PC-3 (cell line): Measurements from ENCODE around the gene COX7A2L. TPM values are rescaled to one million over a fixed set of nuclear protein-coding genes. Genes with fewer than 3 reads are reported as not detected.

Experiments used
- ATAC-seq: fragments of 200-7000 bp; cut with Tn5 transposase; 2 replicates; pipeline ENCODE4 v1.9.1; 2020; ENCODE audit warnings: mild to moderate bottlenecking, moderate library complexity
- Bru-seq: library from RNA; stranded (reverse); fragments of 400-500 nt; gene quantifications from one replicate; lab custom pipeline; 2021; lab: Mats Ljungman, UMichigan
- BruChase-seq, 2 experiments: library from RNA; stranded (reverse); fragments of 400-500 nt; gene quantifications; one replicate each; lab custom pipeline; 2021; lab: Mats Ljungman, UMichigan
- BruUV-seq: library from RNA; stranded (reverse); fragments of 400-500 nt; replicated peaks from 2 replicates; lab custom pipeline; 2021; lab: Mats Ljungman, UMichigan
- CTCF ChIA-PET: fragments of 300-600 bp; sonication (Branson Sonifier 250); formaldehyde crosslinking; loops from one replicate; lab custom pipeline; 2022; ENCODE audit warnings: antibody characterized with exemption; lab: Charles Lee
- POLR2A ChIA-PET: fragments of 300-600 bp; sonication (Branson Sonifier 250); formaldehyde crosslinking; loops from one replicate; lab custom pipeline; 2022; ENCODE audit warnings: antibody characterized with exemption; ENCODE audit not compliant: unreplicated experiment; lab: Charles Lee
- DNase-seq: peaks from one replicate; pipeline ENCODE4 v3.0.0-alpha.2; 2015
- H2AFZ ChIP-seq: fragments of 300-600 bp; sonication (generic); 2 replicates; pipeline ENCODE4 v1.6.0; 2016; ENCODE audit warnings: antibody characterized with exemption, low read length
- H3F3A ChIP-seq: fragments of 300-600 bp; sonication (generic); one replicate; pipeline ENCODE4 v1.6.0; 2017; ENCODE audit warnings: antibody characterized with exemption, low read length, control low read depth, mild to moderate bottlenecking; ENCODE audit not compliant: unreplicated experiment
- H3K27ac ChIP-seq: fragments of 300-600 bp; sonication (generic); 2 replicates; pipeline ENCODE4 v1.5.1; 2016; ENCODE audit warnings: mild to moderate bottlenecking, low read length
- H3K27me3 ChIP-seq: fragments of 300-600 bp; sonication (generic); 2 replicates; pipeline ENCODE4 v1.6.1; 2016; ENCODE audit warnings: low read length, mixed read lengths
- H3K36me3 ChIP-seq: fragments of 300-600 bp; sonication (generic); 2 replicates; pipeline ENCODE4 v1.6.1; 2016; ENCODE audit warnings: low read depth, mixed run types, low read length, mixed read lengths
- H3K4me1 ChIP-seq: fragments of 300-600 bp; sonication (generic); 2 replicates; pipeline ENCODE4 v1.5.1; 2016; ENCODE audit warnings: low read length; ENCODE audit not compliant: insufficient read depth
- H3K4me2 ChIP-seq: fragments of 300-600 bp; sonication (generic); 2 replicates; pipeline ENCODE4 v1.6.0; 2016; ENCODE audit warnings: low read length
- H3K4me3 ChIP-seq: fragments of 300-600 bp; sonication (generic); 2 replicates; pipeline ENCODE4 v1.5.1; 2016; ENCODE audit warnings: mild to moderate bottlenecking, low read length, mixed read lengths
- H3K79me2 ChIP-seq: fragments of 300-600 bp; sonication (generic); 2 replicates; pipeline ENCODE4 v1.6.1; 2017; ENCODE audit warnings: low read length, mixed read lengths
- H3K9ac ChIP-seq: fragments of 300-600 bp; sonication (generic); 2 replicates; pipeline ENCODE4 v1.6.0; 2016; ENCODE audit warnings: mild to moderate bottlenecking, low read length
- H3K9me2 ChIP-seq: fragments of 300-600 bp; sonication (generic); replicated peaks from 2 replicates; pipeline ENCODE4 v1.6.1; 2016; ENCODE audit warnings: mixed run types, low read length, mixed read lengths
- H3K9me3 ChIP-seq: fragments of 300-600 bp; sonication (generic); 2 replicates; pipeline ENCODE4 v1.6.1; 2016; ENCODE audit warnings: low read length, mixed read lengths
- H4K20me1 ChIP-seq: fragments of 300-600 bp; sonication (generic); 2 replicates; pipeline ENCODE4 v1.6.1; 2016; ENCODE audit warnings: low read length, mixed read lengths
- CTCF ChIP-seq: fragments of 300-600 bp; sonication (generic); conservative IDR thresholded peaks from 2 replicates; pipeline ENCODE4 v1.5.1; 2017; ENCODE audit warnings: antibody characterized with exemption, low read depth, mild to moderate bottlenecking, low read length
- EZH2 ChIP-seq: fragments of 300-600 bp; sonication (generic); IDR thresholded peaks from one replicate; pipeline ENCODE4 v1.6.1; 2017; ENCODE audit warnings: antibody characterized with exemption, mild to moderate bottlenecking, low read length; ENCODE audit not compliant: unreplicated experiment
- EZH2phosphoT487 ChIP-seq: fragments of 300-600 bp; sonication (generic); IDR thresholded peaks from 2 replicates; pipeline ENCODE4 v1.6.1; 2018; ENCODE audit warnings: mild to moderate bottlenecking, antibody characterized with exemption, low read length, borderline replicate concordance
- intact Hi-C: fragments of 100-400 bp; cut with micrococcal nuclease; formaldehyde crosslinking; loops from 2 replicates; pipeline ENCODE4 v1.9.0; 2023
- long read RNA-seq: library from polyadenylated mRNA; unstranded; transcript quantifications from one replicate; pipeline ENCODE4 v2.0.0, GENCODE V29; 2021; ENCODE audit not compliant: unreplicated experiment
- total RNA-seq: library from RNA; depleted of rRNA; stranded (reverse); fragments of >200 nt; gene quantifications from 2 replicates; pipeline ENCODE4 v1.2.3, GENCODE V29; 2014; rRNA removed

COX7A2L gene
- 106 and 120 TPM in 2 replicates for total RNA-seq
- Bru-seq, nascent RNA, result percentile 83 among the genes with signal in this experiment
- percentile 87 among the genes with signal in this experiment for BruChase-seq, experiment 1, labeled RNA remaining after a 6-hour chase
- percentile 91 among the genes with signal in this experiment for BruChase-seq, experiment 2, labeled RNA remaining after a 2-hour chase
- long read RNA-seq, transcript COX7A2L-201 (3 exons, 1,112 nt), result major isoform, 266 of 275 reads
- long read RNA-seq, partial matches to known transcripts, result 0 of 275 reads
- long read RNA-seq, other reads (novel, unspliced or antisense), result 9 of 275 reads

DNA sequence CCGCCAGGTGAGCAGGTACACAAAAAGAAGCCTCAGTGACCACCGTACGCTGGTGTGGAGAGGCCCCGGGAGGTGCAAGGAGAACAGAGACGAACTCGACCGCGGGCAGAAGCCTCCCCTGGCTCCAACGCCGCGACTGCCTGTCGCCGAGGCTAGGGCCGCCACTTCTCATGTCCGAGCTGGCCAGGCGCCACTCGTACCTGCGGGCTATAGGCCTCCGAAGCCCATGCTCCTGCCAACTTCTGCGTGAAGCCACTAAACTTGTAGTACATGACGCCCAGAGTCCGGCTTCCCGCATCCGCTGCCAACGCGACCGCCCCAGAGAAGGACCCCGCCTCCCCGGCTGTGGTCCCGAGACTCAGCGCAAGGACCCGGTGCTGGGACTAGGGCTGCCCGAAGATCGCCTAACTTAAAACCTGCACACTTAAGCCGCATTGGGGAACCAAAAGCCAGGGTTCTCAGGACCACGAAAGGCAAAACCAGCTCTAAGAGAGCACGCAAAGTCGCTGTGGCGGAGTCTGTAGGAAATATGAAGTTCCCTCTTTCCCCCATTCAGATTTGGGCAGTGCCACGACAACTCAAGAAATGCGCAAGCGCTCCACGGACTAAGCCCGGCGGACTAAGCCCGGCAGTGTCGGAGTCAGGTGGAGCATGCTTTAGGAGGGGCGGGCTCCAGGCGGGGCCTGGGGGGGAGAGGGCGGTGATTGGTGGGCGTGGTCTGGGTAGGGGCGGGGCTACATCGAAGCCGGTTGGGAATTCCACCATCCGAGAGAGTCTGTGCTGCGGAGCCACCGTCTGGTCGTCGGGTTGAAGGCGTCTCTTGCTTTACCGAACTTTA, at the start of gene COX7A2L:
Gene COX7A2L (minus strand): TSS at position 328 of the 838 bp plus-strand sequence. CDS start 56 bp downstream, at position 272.
- no peaks in the 10 kb centered on the region for H3K36me3 ChIP-seq
- TF ChIP-seq EZH2phosphoT487 (no peak), CTCF (0 out of 2 replicates have a peak, but pooled peaks have one; percentile 28)
- H2AFZ ChIP-seq, result peak within 1 kb of the TSS; percentile 80
- peak within 1 kb of the TSS; percentile 85 for H3K4me2 ChIP-seq
- DNase-seq (peak; percentile 96), ATAC-seq (peak; percentile 91)
- H3K27me3 ChIP-seq, result no peaks in the 10 kb centered on the region
- H4K20me1 ChIP-seq, result no peaks in the 10 kb centered on the region
- no peaks in the 10 kb centered on the region for H3K9me2 ChIP-seq
- ChIA-PET CTCF (interaction anchor here (0.8 kb wide), 1 partner anchor 329 kb away, joined by 5 read pairs; no protein-coding TSS in a partner anchor), POLR2A (no interaction called here)
- peak within 1 kb of the TSS; percentile 97 for H3K9ac ChIP-seq
- H3F3A ChIP-seq, result no peaks in the 10 kb centered on the region
- peaks cover 50% of the 10 kb centered on the region for H3K79me2 ChIP-seq
- no peaks in the 10 kb centered on the region for H3K9me3 ChIP-seq
- peaks cover 21% of the 10 kb centered on the region; the same call in 1 of the 2 replicates for H3K4me1 ChIP-seq
- no TSS peak for BruUV-seq
- intact Hi-C loops, result loop anchor here (2.0 to 10.0 kb wide), 5 partner anchors 82 to 424 kb away; partner anchors contain the start of gene MTA3
- H3K4me3 ChIP-seq, result peak within 1 kb of the TSS; percentile 98
- H3K27ac ChIP-seq, result peak within 1 kb of the TSS; percentile 90

DNA sequence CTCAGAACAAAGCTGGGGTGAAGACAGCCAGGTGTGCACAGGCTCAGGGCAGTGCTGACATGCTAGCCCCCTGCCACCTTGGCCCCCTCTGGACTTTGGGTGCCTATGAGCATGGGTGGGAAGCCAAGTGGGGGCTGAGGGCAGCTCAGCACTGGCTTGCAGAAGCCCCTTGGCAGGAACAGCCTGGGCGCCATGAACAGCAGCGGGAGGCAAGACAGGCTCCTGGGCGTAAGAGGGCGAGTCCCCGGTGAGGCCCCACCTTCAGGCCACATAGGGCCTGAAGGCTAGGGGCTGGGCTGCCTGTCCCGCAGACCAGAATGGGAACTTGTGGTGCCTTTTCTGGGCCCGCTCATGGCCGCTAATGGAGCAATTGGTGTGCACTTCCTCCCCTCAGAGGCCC, 47.0 kb upstream of the COX7A2L start:
- DNase-seq, result no peak
- no peaks in the 10 kb centered on the region for H3F3A ChIP-seq
- no peak overlapping the region for H3K4me3 ChIP-seq
- ATAC-seq, result no peak
- H3K9ac ChIP-seq, result no peak overlapping the region
- intact Hi-C loops, result no loop called here
- no peak overlapping the region for H3K27ac ChIP-seq
- ChIA-PET CTCF (no interaction called here), POLR2A (no interaction called here)
- TF ChIP-seq EZH2phosphoT487 (no peak), CTCF (no peak), EZH2 (no peak)
- H3K27me3 ChIP-seq, result no peaks in the 10 kb centered on the region
- H3K36me3 ChIP-seq, result no peaks in the 10 kb centered on the region
- H3K4me2 ChIP-seq, result no peak overlapping the region
- H3K79me2 ChIP-seq, result no peaks in the 10 kb centered on the region
- no peaks in the 10 kb centered on the region for H4K20me1 ChIP-seq
- H2AFZ ChIP-seq, result no peak overlapping the region
- no TSS peak for BruUV-seq
- no peaks in the 10 kb centered on the region for H3K9me2 ChIP-seq
- no peaks in the 10 kb centered on the region for H3K9me3 ChIP-seq
- H3K4me1 ChIP-seq, result no peaks in the 10 kb centered on the region
